SKM-1 (cell line): Measurements from ENCODE around the gene PACS2.
"Not testable (repeated sequence)": the region's sequence is repeated elsewhere in the genome, so short reads cannot be mapped to it uniquely, and the experiment has no call there.

Source experiments
- DNase-seq: peaks from one replicate; lab custom pipeline; 2025; ENCODE audit not compliant: unreplicated experiment; lab: John Stamatoyannopoulos, UW

PACS2 gene

GRCh38 chr14:105330491-105330895 is 15.9 kb downstream of the PACS2 start:
- no peak for DNase-seq

DNA sequence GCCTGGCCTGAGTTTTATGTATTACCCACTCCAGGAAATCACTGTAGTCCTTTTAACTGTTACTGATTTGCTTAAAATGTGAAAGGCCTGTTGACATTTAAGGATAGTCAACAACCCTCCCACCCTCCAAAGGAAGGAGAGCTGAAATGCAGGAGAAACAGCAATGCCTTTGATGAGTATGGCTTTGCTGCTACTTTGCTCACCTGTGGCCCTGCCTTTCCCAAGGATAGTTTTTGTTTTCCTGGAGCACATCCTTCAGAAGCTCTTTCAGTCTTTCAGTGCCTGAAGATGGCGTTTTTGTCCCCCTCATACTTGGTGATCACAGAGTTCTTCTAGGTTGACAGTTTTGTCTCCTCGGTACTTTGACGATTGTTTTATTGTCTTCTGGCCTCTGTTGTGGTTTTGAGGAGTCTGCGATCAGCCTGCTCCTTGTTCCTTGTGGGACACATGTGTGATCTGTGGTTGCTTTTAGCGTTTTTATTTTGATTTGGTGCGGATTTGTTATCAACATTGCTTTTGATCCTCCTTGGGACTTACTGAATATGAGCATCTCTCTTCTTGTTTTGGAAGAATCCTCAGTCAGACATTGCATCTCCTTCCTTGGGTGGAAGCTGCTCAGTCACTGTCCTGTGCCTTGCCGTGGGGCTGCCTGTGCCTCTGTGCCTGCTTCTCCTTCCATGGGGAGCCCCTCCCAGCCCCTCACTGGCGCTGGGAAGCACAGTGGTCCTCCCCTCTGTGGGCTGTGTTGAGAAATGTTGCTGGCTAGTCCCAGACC is 17.2 kb downstream of the PACS2 start:
- DNase-seq: no peak

DNA sequence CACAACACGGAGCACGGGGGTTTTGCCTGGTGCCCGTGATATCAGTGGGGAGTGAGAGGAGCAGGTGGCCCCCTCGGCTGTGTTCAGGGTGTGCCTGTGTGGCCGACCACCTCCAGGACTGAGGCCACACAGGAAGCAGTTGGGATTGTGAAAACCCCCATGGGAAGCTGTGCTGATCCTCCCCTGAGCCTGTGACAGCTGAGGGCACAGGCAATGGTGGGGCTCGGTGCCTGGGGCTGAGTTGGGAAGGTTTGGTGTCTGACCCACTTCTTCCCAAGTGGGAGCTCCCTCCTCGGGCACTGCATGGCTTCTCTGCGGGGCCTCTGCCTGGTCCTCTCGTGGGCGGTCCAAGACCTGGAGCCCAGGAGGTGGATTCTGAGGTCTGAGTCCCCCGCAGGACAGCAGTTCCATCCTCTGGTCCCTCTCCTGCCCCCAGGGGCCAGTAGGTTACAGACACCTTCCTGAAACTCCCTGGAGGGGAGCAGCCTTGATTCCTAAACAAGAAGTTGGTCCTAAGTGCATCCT is 17.9 kb downstream of the PACS2 start:
- no peak for DNase-seq

- DNase-seq: no peak
Observed at GRCh38 chr14:105333020-105333490, 18.5 kb downstream of the PACS2 start.

- DNase-seq: no peak
Observed at GRCh38 chr14:105333613-105334364, 19.2 kb downstream of the PACS2 start.

GRCh38 chr14:105334383-105335230 is 20.1 kb downstream of the PACS2 start:
- DNase-seq: no peak

DNA sequence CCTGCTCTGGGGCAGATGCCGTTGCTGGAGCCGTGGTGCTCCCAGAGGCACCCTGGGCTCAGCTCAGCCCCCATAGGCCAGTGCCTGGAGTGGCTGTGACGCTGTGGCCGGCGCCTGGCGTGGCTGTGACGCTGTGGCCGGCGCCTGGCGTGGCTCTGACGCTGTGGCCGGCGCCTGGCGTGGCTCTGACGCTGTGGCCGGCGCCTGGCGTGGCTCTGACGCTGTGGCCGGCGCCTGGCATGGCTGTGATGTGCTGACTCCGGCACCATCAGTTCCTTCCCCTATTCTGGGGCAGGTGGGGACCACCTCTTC is 20.6 kb downstream of the PACS2 start:
- not testable (repeated sequence) for DNase-seq

DNA sequence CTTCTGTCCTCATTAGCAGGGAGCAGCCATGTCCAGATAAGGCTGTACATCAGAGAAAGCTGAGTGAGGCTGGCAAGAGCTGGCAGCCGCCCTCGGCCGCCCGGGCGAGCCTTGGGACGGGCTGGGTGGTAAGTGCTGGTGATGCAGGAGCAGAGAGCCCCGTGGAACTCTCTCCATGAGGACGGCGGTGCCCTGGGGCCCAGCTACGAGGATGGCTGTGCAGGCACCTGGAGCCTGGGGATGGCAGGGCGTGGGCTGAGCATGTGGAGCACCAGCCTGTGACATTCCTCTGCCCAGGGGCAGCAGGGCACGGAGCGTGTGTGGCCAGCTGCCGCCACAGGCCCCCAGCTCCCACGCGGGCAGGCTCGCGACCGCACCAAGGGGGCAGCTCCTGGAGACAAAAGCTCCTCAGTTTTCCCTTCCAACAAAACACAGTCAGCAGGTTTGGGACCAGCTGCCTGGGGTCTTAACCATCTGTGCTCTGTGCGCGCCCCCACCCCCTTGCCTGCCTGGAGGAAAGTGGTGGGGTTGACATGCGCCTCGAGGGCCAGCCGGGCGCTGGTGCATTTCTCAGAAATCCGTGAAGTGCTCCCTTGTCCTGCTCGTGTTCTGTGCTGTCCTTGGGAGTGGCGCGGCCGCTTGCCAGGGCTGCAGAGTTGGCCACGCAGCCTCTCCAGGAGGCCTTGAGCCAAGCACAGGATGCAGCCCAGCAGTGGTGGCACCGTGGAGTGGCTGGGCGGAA is 21.4 kb downstream of the PACS2 start:
- no peak for DNase-seq

DNA sequence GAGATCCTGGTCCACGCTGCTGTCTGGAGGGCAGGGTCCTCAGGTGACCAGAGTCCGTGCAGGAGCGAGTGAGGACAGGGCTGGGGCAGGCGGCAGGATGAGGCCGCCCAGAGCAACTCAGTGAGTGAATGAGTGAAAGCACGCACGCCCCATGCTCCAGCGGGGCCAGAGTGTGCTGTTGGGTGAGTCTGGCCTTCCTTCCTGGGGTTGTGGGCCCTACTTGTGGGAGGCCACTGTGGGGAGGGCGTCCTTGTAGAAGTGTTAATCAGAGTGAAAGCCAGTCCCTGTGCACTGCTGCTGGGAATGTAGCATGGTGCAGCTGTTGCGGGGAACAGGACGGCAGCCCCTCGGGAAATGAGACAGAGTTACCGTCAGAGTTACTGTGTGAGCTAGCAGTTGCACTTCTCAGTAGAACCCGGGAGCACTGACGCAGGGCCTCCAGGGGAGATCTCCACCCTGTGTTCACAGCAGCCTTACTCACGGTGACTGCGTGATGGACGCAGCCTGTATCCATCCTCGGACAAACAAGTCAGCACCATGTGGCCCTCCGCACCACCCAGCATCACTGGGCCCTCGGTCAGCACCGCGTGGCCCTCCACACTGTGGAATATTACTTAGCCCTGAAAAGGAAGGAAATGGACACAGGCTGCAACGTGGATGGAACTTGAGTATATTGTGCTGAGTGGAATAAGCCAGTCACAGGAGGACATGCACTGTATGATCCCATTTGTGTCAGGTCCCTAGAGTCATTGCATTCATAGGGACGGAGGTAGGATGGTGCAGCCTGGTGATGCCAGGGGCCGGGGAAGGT is 22.1 kb downstream of the PACS2 start:
- DNase-seq: no peak

- no peak for DNase-seq
Observed at GRCh38 chr14:105337433-105337832, 22.9 kb downstream of the PACS2 start.

GRCh38 chr14:105337966-105338741 is 23.6 kb downstream of the PACS2 start:
- DNase-seq: no peak

- no peak for DNase-seq
Observed at GRCh38 chr14:105340821-105341733, 26.5 kb downstream of the PACS2 start.

DNA sequence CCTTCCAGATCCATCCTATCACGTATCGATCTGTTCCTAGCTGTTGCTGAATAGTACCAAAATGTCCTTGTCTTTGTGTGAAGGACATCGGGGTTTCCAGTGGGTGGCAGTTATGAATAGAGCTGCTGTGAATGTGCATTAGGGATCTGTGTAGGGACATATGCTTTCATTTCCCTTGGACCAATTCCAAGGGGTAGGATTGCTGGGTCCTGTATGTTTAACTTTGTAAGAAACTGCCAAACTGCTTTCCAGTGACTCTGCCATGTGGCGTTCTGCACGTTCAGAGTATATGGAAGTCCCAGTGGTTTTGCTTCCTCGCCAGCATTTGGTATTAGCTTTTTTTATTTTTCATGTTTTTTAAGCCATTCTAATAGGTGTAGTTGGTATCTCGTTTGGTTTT is 28.6 kb downstream of the PACS2 start:
- DNase-seq: no peak

DNA sequence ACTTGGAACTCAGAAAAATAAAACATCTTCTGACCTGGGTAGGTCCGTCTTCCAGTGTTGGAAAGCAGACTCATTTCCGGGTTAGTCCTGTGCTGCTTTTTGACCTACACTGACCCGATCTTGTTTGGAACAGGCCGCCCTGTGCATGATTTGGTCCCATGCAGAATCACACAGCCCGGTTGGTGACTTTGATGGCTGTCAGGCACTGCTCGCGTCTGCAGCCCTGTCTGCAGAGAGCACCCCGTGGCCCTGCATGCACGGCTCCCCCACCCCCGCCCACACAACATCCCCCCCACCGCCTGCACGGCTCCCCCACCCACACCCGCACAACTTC is 31.6 kb downstream of the PACS2 start:
- no peak for DNase-seq

GRCh38 chr14:105346876-105347586 is 32.5 kb downstream of the PACS2 start:
- DNase-seq: no peak

GRCh38 chr14:105347587-105347968 is 33.0 kb downstream of the PACS2 start:
- DNase-seq: no peak

DNA sequence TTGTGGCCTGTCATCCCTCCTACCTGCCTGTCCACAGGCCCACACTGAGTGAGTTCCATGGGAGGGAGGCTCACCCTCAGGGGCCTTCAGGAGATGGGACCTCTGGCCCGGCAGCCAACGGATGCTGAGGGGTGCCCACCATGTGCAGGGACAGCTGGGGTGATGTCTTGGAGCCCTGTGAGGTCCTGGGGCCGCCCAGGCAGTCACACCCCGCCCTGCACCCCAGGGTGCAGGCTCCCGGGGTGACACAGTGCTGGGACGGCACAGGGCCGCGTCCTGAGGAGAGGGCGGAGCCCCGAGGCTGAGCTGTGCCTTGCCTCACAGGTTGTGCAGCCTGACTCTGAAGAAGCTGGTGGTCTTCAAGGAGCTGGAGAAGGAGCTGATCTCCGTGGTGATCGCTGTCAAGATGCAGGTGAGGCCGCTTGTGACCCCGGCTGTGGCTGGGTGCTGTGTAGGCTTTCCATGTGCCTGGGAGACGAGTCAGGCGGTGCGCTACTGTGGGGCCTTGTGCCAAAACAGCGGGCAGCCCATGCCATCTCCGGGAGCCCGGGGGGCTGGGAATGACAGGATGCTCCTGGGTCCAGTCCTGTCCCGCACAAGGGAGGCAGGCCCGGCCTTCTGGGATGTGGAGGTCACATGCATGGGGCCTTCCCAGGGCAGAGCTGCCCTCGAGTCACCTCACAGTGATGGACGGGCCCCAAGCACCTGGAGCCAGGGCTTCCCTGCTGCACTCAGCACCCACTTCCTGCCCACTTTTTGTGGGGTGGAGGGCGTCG is 33.8 kb downstream of the PACS2 start:
- DNase-seq: no peak
